Hindlimb muscle (tissue), 1 donor: Measurements from ENCODE around the gene CD4. TPM values are rescaled to one million over a fixed set of nuclear protein-coding genes. Genes with fewer than 3 reads are reported as not detected.

Source experiments
- DNase-seq: peaks from one replicate; pipeline ENCODE4 v3.0.0-alpha.2; 2013
- polyA plus RNA-seq: library from polyadenylated mRNA; unstranded; fragments of 120-200 nt; gene quantifications from one replicate; pipeline ENCODE4 v1.2.1, GENCODE V29; 2013; ENCODE audit not compliant: insufficient read length

The CD4 gene
- polyA plus RNA-seq, 1 donor, result 11.1 TPM

DNA sequence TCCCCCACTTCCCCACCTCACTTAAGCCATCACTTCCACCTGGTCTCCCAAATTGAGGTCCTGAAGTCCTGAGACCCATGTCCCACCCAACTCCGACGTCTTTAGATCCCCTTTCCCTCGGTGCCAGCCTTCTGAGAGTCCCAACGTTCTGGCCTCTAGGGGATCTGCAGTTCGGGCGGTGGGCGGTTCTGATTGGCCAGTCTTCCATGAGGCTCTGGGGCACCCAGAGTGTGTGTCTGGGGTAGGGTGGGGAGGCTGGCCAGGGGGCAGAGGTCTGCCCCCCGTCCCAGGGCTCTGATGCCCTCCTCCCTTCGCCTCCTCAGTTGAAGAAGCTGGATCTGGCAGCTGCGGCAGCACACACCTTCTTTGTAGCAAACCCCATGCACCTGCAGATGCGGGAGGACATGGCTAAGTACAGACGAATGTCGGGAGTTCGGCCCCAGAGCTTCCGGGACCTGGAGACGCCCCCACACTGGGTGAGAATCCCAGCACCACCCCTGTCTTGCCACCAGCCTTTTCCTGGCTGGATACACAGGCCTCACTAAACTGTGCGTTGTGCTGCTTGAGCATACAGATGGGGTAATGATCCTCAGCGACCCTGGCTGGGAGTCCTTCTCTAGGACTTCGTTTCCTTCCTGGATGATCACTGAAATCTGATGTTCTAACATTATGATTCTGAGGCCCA is 40.4 kb downstream of the CD4 start:
- no peak for DNase-seq

DNA sequence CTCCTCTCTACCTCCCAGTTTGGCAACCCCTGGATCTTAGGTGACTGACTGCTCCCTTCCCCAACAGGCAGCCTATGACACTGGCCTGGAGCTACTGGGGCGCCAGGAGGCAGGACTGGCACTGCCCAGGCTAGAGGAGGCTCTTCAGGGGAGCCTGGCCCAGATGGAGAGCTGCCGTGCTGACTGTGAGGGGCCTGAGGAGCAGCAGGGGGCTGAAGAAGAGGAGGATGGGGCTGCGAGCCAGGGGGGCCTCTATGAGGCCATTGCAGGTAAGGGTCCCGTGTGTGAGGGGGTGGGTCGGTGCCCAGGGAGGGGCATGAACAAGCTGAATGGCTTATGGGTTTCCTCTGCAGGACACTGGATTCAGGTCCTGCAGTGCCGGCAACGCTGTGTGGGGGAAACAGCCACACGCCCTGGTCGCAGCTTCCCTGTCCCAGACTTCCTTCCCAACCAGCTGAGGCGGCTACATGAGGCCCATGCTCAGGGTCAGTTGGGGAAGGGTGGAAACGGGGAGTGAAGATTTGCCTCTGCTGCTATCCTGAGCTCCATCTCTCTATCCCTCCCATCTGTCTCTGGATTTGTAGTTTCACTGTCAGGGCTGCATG is 41.1 kb downstream of the CD4 start:
- no peak for DNase-seq

DNA sequence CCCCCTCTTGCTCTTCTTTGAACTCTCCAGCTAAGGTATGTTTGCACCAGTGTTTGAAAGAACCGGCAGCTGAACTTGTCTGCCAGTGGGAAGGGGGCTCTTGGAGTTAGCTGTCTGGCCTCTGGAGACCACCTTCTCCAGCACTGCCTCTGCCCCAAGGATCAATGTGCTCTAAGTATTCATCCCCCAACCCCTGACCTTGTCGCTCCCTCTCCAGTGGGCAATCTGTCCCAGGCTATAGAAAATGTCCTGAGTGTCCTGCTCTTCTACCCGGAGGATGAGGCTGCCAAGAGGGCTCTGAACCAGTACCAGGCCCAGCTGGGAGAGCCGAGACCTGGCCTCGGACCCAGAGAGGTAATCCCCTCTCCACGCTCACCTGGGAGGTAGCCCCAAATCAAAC is 41.7 kb downstream of the CD4 start:
- no peak for DNase-seq

DNA sequence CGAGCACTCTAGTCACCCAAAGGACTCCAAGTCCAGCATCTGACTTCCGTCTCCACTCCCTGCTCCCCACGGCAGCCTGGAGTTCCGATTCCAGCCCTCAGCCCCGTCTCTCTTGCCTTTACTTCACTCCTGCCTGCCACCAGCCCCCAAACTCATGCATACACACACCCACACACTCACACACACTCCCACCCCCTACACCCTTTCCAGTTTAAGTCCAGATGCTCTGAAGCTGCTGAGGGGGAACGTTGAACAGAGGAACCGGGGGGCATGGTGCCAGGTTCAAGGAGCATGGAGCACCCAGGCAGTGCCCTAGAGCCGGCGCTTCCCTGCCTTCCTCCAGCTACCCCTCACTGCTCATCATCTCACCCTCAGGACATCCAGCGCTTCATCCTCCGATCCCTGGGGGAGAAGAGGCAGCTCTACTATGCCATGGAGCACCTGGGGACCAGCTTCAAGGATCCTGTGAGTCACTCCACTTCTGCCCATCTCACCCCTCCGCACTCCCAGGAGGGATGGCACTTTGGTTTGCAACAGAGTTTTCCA is 42.2 kb downstream of the CD4 start:
- no peak for DNase-seq

DNA sequence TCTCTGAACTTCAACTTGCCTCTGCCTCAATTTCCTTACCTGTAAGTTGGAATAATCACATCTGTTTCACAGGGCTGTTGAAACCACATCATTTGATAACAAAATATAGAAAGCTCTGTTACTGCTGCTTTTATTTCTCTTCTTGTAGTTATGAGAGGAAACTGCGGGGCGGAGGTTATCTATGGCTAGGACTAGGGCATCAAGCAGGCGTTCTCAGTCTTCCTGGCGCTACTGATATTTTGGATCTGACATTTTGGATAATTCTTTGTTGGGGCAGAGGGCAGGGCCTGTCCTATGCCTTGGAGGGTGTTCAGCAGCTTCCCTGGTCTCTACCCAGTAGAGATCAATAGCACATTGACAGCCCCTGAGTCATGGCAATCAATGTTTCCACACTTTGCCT is 42.8 kb downstream of the CD4 start:
- DNase-seq, result no peak

DNA sequence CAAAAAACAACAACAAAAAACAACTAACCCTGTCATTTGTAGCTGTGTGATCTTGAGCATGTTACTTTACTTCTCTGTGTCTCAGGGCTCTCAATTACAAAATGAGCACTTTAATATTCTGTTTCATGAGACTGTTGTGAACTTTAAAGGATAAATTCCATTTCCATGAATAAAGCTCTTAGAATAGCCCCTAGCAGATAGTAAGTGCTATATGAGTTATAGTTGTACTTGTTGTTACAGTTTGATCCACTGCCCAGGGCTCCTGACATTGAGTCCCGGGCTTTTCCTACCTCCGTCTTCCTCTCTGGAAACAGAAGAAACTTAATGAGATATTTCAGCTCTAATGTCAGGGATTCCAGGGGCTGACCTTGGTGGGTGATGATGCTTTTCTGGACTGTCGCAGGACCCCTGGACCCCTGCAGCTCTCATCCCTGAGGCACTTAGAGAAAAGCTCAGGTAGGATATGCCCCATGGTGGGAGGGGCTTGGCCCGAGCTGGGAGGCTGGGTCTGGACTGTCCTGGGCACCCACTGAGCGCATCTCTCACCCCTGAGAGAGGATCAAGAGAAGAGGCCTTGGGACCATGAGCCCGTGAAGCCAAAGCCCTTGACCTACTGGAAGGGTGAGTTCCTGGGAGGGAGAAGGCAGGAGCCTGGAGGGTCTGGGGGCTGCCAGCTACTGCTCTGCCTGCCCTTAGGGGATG is 44.0 kb downstream of the CD4 start:
- DNase-seq, result no peak

- no peak for DNase-seq
These were observed 44.9 kb downstream of the CD4 start for GRCh38 chr12:6834254-6834653.

- no peak for DNase-seq
These were observed 45.5 kb downstream of the CD4 start for GRCh38 chr12:6834873-6835272.

- no peak for DNase-seq
These were observed 47.5 kb downstream of the CD4 start for GRCh38 chr12:6836851-6837250.

DNA sequence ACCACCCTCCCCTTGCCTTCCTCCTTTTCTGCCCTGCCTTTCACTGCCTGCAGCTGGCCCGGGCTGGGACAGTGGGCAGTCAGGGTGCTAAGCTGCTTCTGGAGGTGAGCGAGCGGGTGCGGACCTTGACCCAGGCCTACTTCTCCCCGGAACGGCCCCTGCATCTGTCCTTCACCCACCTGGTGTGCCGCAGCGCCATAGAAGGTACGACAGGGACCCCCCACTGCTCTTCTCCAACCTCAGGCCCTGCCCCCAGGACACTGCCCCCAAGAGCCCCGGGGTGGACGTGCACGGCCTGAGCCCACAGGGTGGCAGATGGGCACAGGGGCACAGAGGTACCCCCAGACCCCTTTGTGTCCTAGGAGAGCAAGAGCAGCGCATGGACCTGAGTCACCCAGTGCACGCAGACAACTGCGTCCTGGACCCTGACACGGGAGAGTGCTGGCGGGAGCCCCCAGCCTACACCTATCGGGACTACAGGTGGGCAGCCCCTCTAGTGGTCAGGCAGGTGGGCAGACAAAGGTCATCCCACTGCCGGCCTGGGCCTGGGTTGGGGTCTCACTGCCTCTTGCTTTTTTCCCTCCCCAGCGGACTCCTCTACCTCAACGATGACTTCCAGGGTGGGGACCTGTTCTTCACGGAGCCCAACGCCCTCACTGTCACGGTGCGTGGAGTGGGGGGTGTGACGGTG is 48.2 kb downstream of the CD4 start:
- DNase-seq, result no peak

DNA sequence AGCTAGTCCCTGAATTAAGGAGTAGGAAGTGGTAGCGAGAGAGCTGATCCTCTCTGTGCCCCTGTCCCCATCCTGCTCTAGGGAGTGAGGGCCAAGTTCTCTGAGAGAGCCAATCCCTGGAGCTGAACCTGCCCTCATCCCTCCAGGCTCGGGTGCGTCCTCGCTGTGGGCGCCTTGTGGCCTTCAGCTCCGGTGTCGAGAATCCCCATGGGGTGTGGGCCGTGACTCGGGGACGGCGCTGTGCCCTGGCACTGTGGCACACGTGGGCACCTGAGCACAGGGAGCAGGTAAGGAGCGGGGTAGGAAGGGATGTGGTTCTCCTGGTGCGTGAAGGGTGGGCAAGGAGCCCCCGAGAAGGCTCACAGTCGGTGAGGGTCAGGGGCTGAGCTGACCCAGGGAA is 49.5 kb downstream of the CD4 start:
- no peak for DNase-seq

DNA sequence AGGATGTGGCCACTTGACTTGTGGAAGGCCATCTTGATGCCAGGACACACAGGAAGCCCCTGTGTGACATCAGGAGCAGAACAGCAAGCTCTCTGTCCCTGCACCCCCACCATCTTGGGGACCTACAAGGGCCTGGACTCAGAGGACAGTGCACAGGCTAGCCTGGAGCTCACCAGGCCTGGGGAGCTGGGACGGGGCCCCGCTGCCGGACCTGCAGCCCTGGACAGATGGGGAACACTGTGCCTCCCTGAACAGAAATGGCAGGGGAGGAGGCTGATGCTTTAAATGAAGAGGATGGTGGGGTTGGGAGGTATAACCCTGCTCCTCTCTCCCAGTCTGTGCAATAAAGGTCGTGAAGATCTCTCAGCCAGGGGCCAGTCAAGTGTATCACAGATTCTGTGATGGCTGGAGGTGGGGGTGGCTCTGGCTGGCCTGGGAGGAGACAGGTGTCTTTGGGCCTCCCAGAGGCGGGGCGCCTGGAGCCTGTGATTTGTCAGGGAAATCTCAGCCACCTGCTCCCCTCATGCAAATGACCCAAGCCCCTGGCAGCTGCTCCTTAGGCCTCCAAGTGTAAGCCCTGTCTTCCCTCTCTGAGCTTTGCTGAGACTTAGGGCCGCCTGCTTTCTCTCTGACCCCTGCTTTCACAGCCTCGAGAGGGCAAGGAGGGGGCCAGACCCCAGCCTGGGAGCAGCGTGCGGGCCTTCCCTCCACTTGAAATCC is 50.3 kb downstream of the CD4 start:
- DNase-seq, result no peak

- no peak for DNase-seq
These were observed 51.0 kb downstream of the CD4 start for GRCh38 chr12:6840330-6840729.

DNA sequence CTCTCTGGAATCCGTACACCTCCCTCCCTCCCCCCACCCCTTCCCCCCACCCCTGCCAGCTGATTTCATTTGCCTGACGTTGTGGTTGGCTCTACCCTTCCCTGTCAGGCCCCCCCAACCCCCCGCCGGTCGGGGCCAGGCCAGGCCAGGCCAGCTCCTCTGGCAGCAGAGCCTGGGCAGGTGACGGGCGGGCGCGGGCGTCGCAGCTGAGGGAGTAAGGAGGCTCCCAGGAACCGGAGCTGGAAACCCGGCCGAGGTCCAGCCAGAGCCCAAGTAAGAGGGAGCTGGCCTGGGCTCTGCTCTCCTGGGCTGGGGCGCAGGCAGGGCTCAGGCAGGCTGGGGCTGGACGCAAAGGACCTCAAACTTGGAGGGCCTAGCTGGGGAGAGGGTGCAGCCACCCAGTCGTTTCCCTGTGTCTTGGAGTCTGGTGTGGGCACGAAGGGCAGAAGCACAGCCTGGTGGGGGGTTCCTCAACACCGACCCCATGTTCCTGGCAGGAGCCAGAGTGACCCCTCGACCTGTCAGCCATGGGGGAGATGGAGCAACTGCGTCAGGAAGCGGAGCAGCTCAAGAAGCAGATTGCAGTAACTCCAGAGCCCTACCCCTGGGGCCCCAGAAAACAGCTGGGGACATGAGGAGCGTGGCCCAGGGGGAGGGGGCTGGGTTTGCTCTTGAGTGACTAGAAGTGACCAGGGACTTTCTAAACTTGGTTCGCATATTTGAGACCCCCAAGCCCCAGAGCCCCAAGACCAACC is 51.6 kb downstream of the CD4 start, which contains the start of gene GNB3:
TSS of gene GNB3 (plus strand) at position 165 of the 755 bp plus-strand sequence. CDS start at position 528, 363 bp downstream.
- DNase-seq, result no peak

GRCh38 chr12:6842075-6842474 is 52.7 kb downstream of the CD4 start:
- no peak for DNase-seq

- DNase-seq, result no peak
These were observed 54.0 kb downstream of the CD4 start for GRCh38 chr12:6843118-6843902.

DNA sequence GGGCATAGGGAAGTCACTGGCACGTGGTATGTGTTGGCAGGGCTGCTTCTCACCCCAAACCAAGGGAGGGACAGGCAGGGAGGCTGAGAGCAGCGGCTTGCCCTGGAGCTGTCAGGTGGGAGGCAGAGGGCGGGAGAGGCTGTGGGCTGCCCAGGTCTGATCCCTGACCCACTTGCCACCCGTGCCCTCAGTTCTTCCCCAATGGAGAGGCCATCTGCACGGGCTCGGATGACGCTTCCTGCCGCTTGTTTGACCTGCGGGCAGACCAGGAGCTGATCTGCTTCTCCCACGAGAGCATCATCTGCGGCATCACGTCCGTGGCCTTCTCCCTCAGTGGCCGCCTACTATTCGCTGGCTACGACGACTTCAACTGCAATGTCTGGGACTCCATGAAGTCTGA is 56.1 kb downstream of the CD4 start:
- DNase-seq, result no peak

GRCh38 chr12:6846316-6846869 is 57.1 kb downstream of the CD4 start:
- DNase-seq, result no peak

- no peak for DNase-seq
These were observed 58.3 kb downstream of the CD4 start for GRCh38 chr12:6847676-6848075.

DNA sequence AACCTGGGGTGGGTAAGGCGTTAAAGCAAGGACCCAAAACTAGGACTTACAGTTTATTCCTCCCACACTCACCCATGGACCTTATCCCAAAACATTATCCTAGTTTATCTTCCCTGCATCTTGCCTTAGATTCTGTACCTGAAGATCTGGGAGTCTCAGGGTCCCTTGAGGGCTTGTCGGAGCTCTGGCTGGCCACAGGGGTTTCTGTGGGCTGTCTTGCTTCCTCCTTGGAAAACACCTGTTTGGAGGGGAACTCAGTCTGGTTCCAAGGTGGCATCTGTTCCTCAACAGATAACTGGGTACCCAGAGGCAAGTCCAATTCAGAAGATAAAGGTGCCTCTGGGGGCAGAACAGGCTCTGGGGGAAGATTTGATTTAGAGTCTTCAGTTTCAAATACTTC is 60.1 kb downstream of the CD4 start:
- no peak for DNase-seq
